Uterus (tissue), 2 donors: ENCODE results near the gene CYP4X1.
"Not testable (repeated sequence)": the region's sequence is repeated elsewhere in the genome, so short reads cannot be mapped to it uniquely, and the experiment has no call there.

Experiments used
- POLR2A ChIP-seq, 2 donors: fragments of 450-650 bp; IDR thresholded peaks; one replicate each; pipeline ENCODE4 v1.6.1; 2016; ENCODE audit warnings: antibody characterized with exemption in 2 of 2, mild to moderate bottlenecking in 1 of 2, moderate library complexity in 1 of 2
- TF ChIP-seq, protein P1 (sequence below), 4 experiments: fragments of 200-600 bp in 2 of 4; fragments of 450-650 bp in 2 of 4; sonication (generic) in 2 of 4; IDR thresholded peaks; one replicate each; pipeline ENCODE4 v1.5.1; 2016 to 2019; ENCODE audit warnings: antibody characterized with exemption in 4 of 4, mild to moderate bottlenecking in 2 of 4, moderate library complexity in 1 of 4

DNA sequence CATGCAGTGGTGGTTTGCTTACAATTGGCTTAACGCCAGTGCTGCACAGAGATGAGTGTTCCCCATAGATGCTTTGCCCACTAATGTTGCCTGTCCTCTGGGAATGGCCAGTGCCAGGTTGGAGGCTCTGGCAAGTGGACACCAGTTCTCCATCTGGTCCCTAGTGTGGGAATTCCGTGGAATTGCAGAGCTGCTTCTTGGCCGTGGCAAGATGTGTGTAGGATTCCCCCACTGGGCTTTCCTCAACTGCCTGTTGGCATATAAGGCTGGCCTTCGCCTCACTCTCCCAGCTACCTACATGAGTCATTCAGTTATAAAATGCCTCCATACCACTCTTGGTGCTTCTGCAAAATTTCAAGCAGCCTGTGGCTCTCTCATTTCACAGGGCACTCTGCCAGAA is 45.6 kb downstream of the CYP4X1 start:
- TF ChIP-seq, protein P1, sequence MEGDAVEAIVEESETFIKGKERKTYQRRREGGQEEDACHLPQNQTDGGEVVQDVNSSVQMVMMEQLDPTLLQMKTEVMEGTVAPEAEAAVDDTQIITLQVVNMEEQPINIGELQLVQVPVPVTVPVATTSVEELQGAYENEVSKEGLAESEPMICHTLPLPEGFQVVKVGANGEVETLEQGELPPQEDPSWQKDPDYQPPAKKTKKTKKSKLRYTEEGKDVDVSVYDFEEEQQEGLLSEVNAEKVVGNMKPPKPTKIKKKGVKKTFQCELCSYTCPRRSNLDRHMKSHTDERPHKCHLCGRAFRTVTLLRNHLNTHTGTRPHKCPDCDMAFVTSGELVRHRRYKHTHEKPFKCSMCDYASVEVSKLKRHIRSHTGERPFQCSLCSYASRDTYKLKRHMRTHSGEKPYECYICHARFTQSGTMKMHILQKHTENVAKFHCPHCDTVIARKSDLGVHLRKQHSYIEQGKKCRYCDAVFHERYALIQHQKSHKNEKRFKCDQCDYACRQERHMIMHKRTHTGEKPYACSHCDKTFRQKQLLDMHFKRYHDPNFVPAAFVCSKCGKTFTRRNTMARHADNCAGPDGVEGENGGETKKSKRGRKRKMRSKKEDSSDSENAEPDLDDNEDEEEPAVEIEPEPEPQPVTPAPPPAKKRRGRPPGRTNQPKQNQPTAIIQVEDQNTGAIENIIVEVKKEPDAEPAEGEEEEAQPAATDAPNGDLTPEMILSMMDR (IDR thresholded peaks at IDR 0.05) = not testable (repeated sequence)
- TF ChIP-seq POLR2A (IDR thresholded peaks at IDR 0.05) = not testable (repeated sequence)
